Astrocyte (in vitro differentiated cells and primary cell): ENCODE measurements around the gene DAGLA.

Source experiments
- CTCF ChIP-seq: IDR thresholded peaks from 2 replicates; pipeline ENCODE4 v1.5.1; 2011; ENCODE audit warnings: low read depth, mild to moderate bottlenecking, inconsistent platforms, low read length, moderate library complexity; ENCODE audit not compliant: insufficient read depth
- EZH2 ChIP-seq: IDR thresholded peaks from 2 replicates; pipeline ENCODE4 v1.6.1; 2012; ENCODE audit warnings: mild to moderate bottlenecking, low read length, inconsistent platforms; ENCODE audit not compliant: insufficient read depth

GRCh38 chr11:61684870-61685616 is 4.9 kb downstream of the DAGLA start:
- TF ChIP-seq CTCF (no peak), EZH2 (no peak)
